Limb (tissue), 2 donors: ENCODE measurements around the gene NR1D1.
"Not testable (repeated sequence)": the region's sequence is repeated elsewhere in the genome, so short reads cannot be mapped to it uniquely, and the experiment has no call there.

Experiments
- DNase-seq, 2 donors: peaks; one replicate each; pipeline ENCODE4 v3.0.0-alpha.2; 2016; ENCODE audit errors: extremely low spot score in 2 of 2

Gene NR1D1

DNA sequence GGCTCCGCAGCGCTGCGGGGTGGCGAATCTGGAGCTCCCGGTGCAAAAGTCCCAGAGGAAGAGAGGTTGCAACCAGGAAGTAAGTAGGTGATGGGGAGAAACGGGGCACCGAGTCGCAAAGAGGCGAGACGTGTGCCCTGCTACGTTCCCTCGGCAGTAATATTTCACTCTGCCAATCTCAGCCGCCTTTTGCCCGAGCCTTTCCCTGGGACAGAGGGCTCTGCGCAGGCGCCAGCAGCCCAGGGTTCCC is at the start of gene NR1D1:
Gene NR1D1, minus strand, starts transcription at position 171 of the 250 bp plus-strand sequence. CDS start 495 bp downstream, outside the sequence.
- no peak for DNase-seq

DNA sequence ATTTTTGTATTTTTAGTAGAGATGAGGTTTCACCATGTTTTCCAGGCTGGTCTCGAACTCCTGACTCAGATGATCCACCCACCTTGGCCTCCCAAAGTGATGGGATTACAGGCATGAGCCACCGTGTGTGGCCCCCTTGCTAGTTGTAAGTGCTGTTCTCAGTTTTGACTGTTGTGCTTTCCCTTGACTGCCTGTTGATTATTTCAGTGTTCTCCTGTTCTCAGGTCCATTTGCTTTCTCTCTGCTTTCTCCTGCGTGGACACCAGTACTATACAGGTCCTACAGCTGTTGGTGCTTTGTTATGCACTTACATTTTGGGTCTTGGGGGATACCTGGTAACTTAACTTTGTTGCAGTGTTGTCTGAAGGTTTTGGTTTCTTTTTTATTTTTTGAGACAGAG is 48.1 kb upstream of the NR1D1 start:
- DNase-seq: no peak

DNA sequence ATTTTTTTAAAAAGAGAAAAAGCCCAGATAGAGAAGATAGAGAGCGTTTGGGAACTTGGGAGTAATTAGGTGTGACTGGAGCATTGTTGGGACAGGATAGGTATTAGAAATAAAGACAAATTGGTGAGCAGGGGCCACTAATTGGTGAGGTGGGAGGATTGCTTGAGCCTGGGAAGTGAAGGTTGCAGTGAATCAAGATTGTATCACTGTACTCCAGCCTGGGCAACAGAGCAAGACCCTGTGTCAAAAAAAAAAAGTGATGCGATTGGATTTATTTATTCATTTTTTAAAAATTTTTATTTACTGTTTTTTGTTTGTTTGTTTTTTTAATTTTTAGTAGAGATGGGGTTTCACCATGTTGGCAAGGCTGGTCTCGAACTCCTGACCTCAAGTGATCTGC is 45.1 kb upstream of the NR1D1 start:
- DNase-seq: no peak

DNA sequence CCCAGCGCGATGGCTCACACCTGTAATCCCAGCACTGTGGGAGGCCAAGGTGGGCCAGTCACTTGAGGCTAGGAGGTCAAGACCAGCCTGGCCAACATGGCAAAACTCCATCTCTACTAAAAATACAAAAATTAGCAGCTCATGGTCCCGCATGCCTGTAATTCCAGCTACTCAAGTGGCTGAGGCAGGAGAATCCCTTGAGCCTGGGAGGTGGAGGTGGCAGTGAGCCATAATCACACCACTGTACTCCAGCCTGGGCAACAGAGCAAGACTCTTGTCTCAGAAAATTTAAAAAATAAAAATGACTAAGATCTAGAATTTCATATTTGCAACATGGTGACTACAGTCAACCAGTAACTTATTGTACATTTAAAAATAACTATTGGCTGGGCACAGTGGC is 42.8 kb upstream of the NR1D1 start:
- not testable (repeated sequence) for DNase-seq

- no peak for DNase-seq
Measured at GRCh38 chr17:40139566-40140058, 39.2 kb upstream of the NR1D1 start.

- DNase-seq: no peak
Measured at GRCh38 chr17:40135817-40136216, 35.4 kb upstream of the NR1D1 start.

- DNase-seq: no peak
Measured at GRCh38 chr17:40134184-40134583, 33.8 kb upstream of the NR1D1 start.

DNA sequence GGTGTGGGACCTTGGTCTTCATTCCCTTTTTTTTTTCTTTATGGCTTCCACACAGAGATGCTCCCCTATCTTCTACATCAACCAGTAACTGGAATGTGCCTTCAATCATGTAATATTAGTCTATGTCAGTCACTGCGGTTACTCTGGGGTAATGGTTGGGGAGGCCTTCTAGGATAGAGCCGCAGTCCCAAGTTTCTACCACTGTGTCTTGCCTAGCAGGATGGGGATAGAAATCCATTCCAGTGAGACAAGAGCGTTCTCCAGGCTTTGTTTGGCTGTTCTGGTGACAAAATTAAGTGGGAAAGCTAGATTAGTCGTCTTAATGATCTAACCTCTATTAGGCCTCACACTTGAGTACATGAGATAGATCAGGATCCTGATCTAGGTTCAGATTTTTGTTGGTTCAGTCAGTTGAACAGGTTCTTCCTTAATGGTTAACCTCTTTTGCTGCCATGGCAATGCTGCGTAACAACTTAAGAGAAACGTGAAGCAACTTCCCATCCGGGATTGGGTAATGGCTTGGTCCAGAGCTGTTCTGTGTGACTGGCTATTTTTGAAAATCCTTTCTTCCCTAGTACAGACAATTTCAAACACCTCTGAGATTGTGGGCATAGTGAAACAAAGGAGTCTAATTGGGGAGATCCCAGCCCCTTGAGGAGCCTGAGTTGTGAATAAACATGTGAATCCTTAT is 30.1 kb upstream of the NR1D1 start:
- no peak for DNase-seq

DNA sequence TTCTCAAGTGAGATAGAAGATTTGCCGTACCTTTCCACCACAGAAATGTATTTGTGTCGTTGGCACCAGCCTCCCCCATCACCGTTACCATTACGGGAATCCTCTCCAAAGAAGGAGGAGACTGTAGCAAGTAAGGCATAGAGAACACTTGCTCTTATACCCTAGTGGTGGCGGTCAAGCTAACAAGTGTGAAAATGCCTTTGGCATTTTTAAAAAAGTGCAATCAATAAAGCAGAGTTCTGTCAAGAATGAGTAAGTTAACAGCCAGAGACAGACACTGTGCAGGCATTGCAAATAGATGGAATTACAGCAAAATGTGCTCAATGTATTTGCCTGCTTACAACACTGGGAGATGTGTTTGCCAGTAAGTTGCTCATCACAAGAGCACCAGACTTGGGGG is 29.1 kb upstream of the NR1D1 start:
- DNase-seq: no peak

DNA sequence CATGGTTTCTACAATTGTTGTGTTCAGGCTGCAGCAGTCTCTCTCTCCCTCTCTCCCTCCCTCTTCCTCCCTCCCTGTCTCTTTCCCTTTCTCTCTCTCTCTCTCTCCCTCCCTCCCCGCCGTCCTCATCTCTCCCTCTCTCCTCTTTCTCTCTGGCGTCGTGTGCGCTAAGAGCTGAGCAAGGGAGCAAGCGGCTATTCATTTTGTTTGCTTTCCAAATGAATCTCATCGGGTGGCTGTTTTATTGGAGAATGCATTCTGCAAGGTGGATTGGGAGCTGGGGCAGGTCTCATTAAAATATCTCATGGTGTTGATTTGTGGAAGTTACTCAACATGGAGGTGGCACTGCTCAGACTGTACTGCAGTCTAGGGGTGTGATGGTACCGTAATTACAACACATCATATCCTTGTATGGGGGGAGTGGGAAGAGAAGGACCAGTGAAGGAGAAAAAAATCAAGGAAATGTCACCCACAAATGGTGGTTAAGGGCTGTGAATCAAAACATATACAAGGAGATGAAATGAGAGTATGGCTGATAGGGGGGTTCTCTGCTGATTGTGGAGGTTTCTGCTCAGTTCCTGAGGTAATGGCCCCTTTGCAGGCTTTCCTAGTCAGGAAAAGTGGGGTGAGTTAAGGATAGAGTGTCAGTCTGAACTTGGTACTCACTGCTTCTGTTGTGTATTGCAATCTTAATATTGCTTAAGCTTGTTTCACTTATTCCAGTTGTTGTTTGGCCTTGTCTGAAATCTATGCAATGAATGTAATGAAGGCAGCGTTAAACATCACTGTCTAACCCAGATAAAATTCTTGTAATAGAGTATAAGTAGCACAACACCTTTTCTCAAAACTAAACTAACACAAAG is 24.1 kb upstream of the NR1D1 start:
- DNase-seq: no peak

DNA sequence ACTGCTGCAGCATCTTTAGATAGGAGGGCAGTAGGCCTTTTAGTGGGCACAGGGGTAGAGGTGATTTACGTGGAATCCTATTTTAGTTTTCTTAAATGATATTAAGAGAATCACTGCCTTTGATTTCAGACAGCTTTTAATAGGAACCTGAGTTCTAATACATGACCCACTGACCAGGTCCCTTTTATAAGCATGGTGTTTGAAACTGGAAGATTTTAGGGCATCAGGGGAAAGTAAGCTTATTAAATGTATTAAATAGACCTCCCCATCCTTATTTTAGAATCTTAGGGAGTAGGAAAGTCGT is 23.4 kb upstream of the NR1D1 start:
- DNase-seq: no peak

DNA sequence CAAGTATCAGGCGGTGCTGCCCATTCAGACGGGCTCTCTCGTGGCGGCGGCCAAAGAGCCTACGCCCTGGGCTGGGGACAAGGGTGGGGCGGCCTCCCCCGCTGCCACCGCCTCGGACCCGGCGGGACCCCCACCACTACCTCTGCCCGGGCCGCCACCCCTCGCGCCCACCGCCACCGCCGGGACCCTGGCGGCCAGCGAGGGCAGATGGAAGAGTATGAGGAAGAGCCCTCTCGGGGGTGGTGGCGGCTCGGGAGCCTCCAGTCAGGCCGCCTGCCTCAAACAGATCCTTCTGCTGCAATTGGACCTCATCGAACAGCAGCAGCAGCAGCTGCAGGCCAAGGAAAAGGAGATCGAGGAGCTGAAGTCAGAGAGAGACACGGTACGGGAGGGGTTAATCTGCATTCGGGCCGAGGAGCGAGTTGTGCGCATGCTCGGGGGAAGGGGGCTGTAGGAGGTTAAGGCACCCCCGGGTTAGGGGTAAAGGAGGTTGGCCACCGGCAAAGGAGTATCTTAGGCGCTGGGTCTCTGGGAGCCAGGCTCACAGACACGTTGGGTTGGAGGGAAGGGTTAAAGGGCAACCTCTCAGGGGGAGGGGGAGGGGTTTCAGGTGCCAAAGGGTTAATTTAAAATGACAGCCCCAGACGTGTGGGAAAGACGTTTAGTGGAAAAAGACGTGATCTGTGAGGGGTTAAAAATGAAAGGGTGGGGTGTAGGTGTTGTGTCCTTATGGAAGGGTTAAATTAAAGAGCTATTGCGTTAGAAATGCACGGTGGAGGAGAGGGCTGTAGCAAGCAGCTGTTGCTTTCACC is 22.8 kb upstream of the NR1D1 start:
- DNase-seq: peak; percentile 69 to 84

DNA sequence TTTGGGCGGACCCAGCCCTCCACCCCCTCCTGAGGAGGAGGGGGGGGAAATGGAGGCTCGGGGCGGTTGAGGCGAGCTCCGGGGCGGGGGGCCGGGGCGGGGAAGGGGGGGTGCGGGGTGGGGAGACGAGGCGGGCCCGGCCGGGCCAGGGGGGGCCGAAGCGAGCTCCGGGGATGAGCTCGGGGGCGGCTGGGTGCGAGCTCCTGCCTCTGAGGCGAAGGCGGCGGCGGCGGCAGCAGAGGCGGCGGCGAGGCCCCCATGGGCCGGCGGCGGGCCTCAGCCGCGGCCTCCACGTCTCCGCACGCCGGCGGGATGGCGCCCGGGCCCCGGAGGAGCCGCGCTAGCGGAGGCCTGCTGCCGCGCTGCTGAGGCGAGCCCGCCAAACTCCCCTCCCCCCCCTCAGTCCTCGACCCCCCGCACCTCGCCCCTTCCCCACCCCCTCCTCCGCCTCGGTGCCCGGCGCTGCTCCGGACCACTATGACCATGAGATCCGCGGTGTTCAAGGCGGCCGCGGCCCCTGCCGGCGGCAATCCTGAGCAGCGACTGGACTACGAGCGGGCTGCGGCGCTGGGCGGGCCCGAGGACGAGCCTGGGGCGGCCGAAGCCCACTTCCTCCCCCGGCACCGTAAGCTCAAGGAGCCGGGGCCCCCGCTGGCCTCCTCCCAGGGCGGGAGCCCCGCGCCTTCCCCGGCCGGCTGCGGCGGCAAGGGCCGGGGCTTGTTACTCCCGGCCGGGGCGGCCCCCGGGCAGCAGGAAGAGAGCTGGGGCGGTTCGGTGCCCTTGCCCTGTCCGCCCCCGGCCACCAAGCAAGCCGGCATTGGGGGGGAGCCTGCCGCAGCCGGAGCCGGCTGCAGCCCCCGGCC is 22.0 kb upstream of the NR1D1 start:
- peak in 1 of 2 donors; percentile 76 for DNase-seq

DNA sequence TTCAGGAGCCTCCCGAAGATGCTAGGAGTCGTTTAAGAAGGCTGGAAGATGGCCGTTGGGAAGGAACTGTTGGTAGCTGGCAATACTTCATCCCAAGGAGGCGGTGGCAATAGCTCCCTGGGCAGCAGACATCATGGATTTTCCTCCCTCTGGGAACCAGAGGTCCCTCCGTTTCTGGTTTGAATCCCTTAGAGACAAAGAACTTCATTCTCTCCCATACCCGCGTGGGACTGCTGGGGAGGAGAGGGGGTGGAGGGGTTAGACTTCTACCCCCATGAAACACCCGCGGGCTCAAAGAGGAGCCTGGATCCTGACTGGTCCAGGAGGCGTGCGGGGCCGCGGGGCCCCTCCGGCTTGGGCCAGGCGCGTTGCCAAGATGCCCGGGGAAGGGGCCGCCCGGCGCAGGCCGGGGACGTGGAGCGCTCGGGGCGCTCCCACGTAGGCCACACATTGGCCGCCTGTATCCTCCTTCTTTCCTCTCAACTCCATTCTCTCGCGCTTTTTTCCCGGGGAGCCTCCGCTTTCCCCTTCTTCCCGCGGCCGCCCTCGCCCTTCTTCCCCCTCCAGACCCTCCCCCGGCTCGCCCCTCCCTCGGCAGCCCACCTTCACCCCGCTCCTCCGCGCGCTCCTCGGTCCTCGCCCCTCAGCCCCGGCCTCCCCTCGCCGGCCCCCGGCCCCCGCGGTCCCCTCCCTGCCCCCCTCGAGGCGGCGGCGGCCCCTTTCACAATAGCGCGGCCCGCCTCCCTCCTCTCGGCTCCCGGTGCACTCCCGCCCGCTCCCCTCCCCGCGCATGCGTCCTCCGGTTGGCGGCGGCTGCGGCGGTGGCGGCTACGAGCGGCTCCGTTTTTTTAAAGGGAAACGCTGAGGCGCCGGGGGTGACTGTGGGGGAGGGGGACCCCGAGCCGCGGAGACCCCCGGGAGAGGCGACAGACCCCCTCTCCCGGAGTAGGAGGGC is 21.1 kb upstream of the NR1D1 start, which contains the start of gene MSL1:
Gene MSL1, plus strand, starts transcription at position 791 of the 955 bp plus-strand sequence. CDS start 642 bp downstream, outside the sequence.
- peak; percentile 80 to 96 for DNase-seq

- no peak for DNase-seq
Measured at GRCh38 chr17:40115101-40115436, 14.7 kb upstream of the NR1D1 start.

DNA sequence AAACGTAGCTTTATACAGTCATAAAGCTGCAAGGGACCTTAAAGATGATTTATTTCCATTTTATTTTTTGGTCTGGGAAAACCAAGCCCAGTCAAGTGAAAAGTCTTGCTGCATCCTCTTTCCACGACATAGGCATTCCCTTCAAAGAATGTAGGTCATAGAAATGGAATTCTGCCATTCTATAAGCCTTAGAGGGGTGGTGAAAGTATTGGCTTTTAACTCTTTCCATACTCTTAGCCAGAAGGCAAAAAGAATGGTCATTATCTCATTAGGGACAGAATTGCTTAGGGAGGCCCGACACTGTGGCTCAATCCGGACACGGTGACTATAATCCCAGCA is 13.5 kb upstream of the NR1D1 start:
- DNase-seq: no peak

DNA sequence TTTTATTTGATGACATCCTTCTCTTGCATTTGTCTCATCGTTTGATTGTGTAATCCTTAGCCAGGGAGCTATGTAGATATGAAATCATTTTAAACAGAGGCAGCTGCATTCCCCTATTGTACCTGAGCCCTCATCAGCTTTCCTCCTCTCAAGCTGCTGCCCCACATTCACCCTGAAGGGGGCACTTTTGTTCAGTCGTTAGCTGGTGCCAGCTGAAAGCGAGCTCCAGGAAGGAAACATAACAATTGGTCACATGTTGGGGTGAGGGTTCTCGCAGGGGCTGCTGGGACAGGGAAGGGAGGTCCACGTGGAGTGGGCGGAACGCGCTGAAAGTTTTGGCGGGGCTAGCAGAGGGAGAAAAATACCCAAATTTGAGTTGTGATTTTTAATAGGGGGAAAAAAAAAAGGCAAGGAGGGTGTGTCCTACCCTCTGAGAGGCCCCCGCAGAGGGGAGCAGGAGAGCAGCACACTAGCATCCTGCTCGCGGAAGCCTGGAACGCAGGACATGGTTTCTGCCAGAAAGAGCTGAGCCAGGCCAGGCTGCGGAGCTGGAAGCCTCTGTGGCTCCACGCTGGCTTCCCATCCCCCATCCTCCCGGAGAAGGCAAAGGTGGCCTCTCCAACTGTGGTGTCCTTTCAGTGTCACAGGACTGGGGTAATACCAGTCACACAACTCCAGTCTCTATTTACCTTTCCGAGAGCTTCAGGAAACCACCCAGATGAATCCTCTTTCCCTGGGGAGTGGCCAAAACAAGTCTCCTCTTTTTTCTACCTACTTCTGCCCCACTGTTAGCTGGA is 12.9 kb upstream of the NR1D1 start:
- peak; percentile 93 to 98 for DNase-seq

GRCh38 chr17:40112718-40113109 is 12.3 kb upstream of the NR1D1 start:
- peak in 1 of 2 donors; percentile 40 for DNase-seq

GRCh38 chr17:40112191-40112711 is 11.9 kb upstream of the NR1D1 start:
- no peak for DNase-seq
